Measurements from ENCODE around the gene ZBED2.

DNA sequence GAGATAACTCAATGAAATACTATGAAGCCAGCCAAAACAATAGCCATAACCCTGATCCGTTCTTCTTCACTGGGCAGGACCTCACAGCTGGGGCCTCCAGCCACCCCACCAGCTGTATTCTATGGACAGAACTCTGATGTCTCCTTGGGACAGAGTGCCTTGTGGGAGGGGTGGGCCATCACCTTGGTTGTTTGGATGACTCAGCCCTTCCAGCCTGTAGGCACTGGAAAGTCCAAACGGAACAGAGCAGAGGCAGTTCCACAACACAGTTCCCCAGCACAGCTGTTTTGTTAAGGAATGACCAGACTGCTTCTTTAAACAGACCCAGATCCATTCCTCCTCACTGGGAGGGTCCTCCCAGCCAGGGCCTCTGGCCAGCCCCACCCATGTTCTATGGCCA is 31.9 kb upstream of the ZBED2 start:
- no peak for TF ChIP-seq NR2C2 (CRISPR knock-in tag; IDR thresholded peaks at IDR 0.05; ENCODE audit: borderline replicate concordance)
- no peak for TF ChIP-seq ATRX (CRISPR knock-in tag; IDR thresholded peaks at IDR 0.05; ENCODE audit: borderline replicate concordance)
- TF ChIP-seq, protein P1, sequence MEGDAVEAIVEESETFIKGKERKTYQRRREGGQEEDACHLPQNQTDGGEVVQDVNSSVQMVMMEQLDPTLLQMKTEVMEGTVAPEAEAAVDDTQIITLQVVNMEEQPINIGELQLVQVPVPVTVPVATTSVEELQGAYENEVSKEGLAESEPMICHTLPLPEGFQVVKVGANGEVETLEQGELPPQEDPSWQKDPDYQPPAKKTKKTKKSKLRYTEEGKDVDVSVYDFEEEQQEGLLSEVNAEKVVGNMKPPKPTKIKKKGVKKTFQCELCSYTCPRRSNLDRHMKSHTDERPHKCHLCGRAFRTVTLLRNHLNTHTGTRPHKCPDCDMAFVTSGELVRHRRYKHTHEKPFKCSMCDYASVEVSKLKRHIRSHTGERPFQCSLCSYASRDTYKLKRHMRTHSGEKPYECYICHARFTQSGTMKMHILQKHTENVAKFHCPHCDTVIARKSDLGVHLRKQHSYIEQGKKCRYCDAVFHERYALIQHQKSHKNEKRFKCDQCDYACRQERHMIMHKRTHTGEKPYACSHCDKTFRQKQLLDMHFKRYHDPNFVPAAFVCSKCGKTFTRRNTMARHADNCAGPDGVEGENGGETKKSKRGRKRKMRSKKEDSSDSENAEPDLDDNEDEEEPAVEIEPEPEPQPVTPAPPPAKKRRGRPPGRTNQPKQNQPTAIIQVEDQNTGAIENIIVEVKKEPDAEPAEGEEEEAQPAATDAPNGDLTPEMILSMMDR (CRISPR knock-in tag; IDR thresholded peaks at IDR 0.05): no peak
- no peak for TF ChIP-seq ESRRA (CRISPR knock-in tag; IDR thresholded peaks at IDR 0.05; ENCODE audit: low read depth)
